ENCODE results near the gene TEX13C. TPM values are rescaled to one million over a fixed set of nuclear protein-coding genes. Genes with fewer than 3 reads are reported as not detected.
"Not testable (repeated sequence)": the region's sequence is repeated elsewhere in the genome, so short reads cannot be mapped to it uniquely, and the experiment has no call there.

TEX13C gene
- not detected for total RNA-seq

DNA sequence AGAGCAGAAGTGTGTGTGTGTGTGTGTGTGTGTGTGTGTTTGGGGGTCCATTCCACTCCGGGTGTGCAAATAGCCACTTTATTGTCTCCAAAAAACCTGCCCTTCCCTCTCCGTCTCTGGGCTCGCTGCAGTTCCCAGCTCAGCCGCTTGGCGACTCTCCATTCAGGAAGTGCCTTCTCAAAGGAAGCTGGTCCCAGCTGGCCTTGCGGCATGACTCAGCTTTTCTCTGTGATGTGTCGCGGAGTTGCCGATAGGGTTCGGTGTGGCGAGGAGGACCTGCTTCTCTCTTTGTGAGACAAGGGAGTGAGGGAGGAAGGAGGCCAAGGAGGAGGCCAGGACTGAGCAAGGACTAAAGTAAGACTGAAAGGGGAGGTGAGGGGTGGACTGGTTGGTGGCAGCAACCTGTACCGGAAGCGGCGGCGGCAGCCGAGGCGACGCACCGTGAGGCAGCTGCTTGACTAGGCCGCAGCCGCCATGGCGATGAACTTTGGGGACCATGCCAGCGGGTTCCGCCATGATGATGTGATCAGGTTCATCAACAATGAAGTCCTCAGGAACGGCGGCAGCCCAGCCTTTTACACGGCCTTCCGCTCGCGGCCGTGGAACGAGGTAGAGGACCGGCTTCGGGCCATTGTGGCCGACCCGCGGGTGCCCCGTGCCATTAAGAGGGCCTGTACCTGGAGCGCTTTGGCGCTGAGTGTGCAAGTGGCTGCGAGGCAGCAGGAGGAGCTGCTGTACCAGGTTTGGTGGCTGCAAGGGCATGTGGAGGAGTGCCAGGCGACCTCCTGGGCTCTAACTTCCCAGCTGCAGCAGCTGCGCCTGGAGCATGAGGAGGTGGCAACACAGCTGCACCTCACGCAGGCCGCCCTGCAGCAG is at the start of gene TEX13C:
TEX13C (plus strand) TSS at position 226 of the 876 bp plus-strand sequence; CDS start at position 475, 249 bp downstream.
- FAIRE-seq: no peak

GRCh38 chrX:125287282-125287681 is 32.4 kb upstream of the TEX13C start:
- no peak for FAIRE-seq
- no peak for DNase-seq (ENCODE audit: low spot score in 2 of 2)

More for the DNA sequence above, at the start of gene TEX13C:
- DNase-seq (ENCODE audit: low spot score in 2 of 2): no peak

DNA sequence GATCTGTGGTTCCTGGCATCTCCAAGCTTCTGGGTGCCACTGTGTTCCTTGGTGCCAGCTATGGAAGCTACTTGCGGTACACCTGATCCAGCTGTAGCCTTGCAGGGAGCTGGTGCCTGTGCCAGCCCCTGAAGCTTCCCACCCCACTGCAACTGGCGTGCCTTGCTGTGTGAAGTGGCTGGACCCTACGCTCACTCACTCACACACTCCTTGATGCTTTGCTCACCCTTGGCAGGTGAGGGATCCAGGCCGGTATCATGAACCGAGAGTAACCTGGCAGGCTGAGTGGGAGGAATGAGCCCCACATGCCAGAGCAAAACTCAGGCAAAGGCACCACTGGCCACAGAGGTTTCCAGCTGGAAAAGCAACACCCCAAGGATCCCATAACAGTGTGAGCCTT is 31.3 kb upstream of the TEX13C start:
- DNase-seq (ENCODE audit: low spot score in 2 of 2) (no peak), FAIRE-seq (no peak)

DNA sequence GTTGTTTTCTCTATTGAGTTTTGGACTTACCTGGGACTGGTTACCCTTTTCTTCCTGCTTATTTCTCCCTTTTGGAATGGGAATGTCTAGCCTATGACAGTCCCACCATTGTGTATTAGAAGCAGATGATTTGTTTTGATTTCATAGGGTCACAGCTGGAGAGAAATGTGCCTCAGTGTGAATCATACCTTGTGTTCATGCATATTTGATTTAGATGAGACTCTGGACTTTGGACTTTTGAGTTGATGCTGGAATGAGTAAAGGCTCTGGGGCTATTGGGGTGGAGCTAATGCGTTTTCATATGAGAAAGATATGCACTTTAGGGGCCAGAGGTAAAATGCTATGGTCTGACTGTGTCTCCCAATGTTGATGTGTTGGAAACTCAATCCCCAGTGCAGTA is 30.5 kb upstream of the TEX13C start:
- no peak for DNase-seq (ENCODE audit: low spot score in 2 of 2)
- FAIRE-seq: no peak

DNA sequence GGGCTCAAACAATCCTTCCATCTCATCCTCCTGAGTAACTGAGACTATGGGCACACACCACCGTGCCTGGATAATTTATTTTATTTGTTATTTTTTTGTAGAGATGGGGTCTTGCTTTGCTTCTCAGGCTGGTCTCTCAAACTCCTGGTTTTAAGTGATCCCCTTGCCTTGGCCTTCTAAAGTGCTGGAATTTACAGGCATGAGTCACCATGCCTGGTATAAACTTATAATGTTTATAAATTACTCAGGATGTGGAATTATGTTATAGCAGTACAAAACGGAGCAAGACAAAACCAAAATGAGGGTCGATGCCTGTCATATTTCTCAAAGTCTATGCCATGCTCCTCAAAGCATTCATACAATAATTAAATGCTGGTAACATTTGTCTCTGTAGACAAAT is 29.8 kb upstream of the TEX13C start:
- FAIRE-seq (no peak), DNase-seq (ENCODE audit: low spot score in 2 of 2) (no peak)

GRCh38 chrX:125291124-125291523 is 28.5 kb upstream of the TEX13C start:
- FAIRE-seq (no peak), DNase-seq (ENCODE audit: low spot score in 2 of 2) (no peak)

DNA sequence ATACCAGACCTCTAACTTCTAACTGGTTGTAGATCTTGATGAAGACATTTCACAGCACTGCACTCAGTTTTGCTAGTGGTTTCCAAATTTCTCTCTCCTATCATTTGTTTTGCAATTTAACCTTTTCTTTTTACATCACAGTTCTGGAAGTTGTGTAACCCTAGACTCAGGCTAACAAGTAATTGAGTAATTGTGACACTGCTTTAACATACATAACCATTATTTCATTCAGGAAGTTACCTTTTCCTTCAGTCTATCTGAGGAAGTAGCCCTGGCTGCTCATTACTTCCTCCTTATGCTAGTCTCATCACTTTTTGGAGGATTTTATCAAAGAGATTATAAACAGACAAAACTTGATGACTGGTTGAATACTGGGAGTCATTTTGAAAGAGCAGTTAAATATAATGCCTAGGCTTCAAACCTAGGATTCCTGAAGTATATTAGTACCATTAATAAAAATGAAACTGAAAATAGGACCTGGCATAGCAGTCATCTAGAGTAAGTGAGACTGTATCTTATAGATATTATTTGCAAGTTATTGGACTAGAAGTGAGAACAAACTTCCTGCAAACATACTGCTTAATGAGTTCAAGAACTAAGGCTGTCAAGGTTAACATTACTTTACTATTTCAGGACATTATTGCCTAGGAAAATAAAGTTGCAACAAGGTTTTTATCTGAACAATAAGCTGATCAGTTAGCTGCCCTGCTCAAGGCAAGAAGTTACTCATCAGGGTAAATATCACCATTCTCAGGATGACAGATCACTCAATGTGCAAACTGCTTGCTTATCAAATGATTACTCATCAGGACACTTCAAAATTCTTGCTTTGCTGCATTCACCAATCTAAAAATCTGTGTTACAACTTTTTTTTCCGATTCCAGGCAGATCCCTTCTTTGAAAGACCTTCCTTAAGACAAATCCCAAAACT is 25.6 kb upstream of the TEX13C start:
- FAIRE-seq (no peak), DNase-seq (ENCODE audit: low spot score in 2 of 2) (no peak)

GRCh38 chrX:125295337-125295736 is 24.3 kb upstream of the TEX13C start:
- DNase-seq (ENCODE audit: low spot score in 2 of 2): no peak
- FAIRE-seq: no peak

DNA sequence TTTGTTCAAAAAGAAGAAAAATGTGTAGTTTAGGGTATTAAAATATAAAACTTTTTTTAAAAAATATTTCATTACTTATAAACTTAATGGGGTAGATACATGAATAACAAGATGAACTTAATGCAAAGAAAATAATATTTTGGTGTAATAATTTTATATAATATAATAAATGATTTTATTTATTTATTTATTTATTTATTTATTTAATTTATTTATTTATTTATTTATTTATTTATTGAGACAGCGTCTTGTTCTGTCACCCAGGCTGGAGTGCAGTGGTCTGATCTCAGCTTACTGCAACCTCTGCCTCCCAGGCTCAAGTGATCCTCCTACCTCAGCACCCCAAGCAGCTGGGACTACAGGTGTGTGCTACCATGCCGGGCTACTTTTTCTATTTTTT is 20.8 kb upstream of the TEX13C start:
- DNase-seq (ENCODE audit: low spot score in 2 of 2) (no peak), FAIRE-seq (peak; percentile 92)

- no peak for DNase-seq (ENCODE audit: low spot score in 2 of 2)
- no peak for FAIRE-seq
Observed at GRCh38 chrX:125306335-125306866, 13.3 kb upstream of the TEX13C start.

- no peak for DNase-seq (ENCODE audit: low spot score in 2 of 2)
- no peak for FAIRE-seq
Observed at GRCh38 chrX:125308653-125309052, 11.0 kb upstream of the TEX13C start.

- not testable (repeated sequence) for DNase-seq (ENCODE audit: low spot score in 2 of 2); FAIRE-seq
Observed at GRCh38 chrX:125319166-125319565, 505 bp upstream of the TEX13C start.

DNA sequence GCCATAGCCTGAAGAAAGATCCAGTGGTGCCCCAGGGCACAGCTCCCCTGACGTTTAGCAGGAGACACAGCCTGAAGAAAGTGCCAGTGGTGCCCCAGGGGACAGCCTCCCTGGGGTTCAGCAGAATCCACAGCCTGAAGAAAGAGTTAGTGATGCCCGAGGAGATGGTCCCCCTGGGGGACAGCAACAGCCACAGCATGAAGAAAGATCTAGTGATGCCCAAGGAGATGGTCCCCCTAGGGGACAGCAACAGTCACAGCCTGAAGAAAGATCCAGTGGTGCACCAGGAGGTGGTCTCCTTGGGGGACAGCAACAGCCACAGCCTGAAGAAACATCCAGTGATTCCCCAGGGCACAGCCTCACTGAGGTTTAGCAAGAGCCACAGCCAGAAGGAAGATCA is 2.8 kb downstream of the TEX13C start:
- no peak for FAIRE-seq
- DNase-seq (ENCODE audit: low spot score in 2 of 2): no peak

- no peak for DNase-seq (ENCODE audit: low spot score in 2 of 2)
- no peak for FAIRE-seq
Observed at GRCh38 chrX:125326599-125326998, 6.9 kb downstream of the TEX13C start.

DNA sequence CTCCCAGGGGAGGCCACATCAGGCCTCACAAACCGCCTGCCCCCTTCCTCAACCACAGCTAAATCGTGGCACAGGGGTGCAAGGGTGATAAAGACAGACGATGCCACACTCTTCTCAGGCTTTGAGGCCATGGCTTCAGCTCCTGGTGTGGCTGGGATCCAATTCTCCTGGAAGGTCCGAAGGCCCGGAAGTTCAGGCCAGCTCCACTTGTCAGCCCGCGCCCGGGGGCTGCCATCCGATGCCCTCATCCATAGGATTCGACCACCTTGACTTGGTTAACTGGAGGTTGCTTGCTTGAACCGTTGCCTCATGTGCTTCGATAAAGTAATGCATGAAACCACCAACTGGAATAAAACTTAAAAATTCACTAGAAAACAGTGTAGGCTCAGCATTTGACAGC is 8.2 kb downstream of the TEX13C start:
- DNase-seq (ENCODE audit: low spot score in 2 of 2): no peak
- no peak for FAIRE-seq

- FAIRE-seq: no peak
- no peak for DNase-seq (ENCODE audit: low spot score in 2 of 2)
Observed at GRCh38 chrX:125333583-125333982, 13.9 kb downstream of the TEX13C start.

GRCh38 chrX:125340490-125340889 is 20.8 kb downstream of the TEX13C start:
- no peak for FAIRE-seq
- no peak for DNase-seq (ENCODE audit: low spot score in 2 of 2)

- FAIRE-seq: no peak
Observed at GRCh38 chrX:125374169-125374568, 54.5 kb downstream of the TEX13C start.

More at GRCh38 chrX:125374169-125374568, 54.5 kb downstream of the TEX13C start:
- no peak for DNase-seq (ENCODE audit: low spot score in 2 of 2)
